NCI-H446 (cell line): Measurements from ENCODE around the gene PPIE.
"Not testable (repeated sequence)": the region's sequence is repeated elsewhere in the genome, so short reads cannot be mapped to it uniquely, and the experiment has no call there.

ENCODE experiments used
- DNase-seq, 2 experiments: peaks; one replicate each; lab custom pipeline; 2025; lab: John Stamatoyannopoulos, UW

The PPIE gene

DNA sequence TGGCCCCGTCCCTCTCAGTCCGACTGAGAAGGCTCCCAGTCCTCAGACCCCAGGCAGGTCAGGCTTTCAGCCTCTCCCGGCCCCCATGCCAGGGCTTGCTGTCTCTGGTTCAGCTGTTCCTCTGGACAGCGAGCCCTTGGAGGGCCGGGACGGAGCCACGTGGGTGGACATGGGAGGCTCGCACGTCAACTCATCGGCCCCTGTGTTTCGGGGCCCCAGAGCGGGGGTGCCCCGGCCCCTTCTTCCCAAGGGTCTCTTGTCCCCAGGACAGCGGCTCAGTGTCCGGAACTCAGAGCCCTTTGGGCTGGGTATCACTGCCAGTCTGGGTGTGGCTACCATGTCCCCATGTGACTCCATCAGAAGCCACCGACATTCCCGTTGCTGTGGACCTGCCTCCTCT is 39.2 kb downstream of the PPIE start:
- DNase-seq: not testable (repeated sequence)

GRCh38 chr1:39778463-39779099 is 39.9 kb downstream of the PPIE start:
- not testable (repeated sequence) for DNase-seq

- no peak for DNase-seq
Measured at GRCh38 chr1:39779137-39779536, 40.5 kb downstream of the PPIE start.

DNA sequence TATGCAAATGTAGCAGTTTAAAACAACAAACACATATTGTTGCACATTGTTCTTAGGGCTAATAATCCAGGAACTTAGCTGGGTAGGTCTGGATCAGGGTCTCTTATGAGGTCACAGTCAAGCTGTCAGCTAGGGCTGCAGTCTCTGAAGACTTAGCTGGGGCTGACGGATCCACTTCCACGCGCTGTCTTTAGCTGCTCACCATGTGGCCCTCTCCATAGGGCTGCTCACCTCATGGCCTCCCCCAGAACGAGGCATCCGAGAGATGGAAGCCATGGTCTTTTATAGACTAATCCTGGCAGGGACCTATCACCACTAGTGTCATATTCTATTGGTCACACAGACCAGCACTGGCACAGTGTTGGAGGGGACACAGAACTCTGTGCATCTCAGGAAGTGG is 41.1 kb downstream of the PPIE start:
- no peak for DNase-seq

- DNase-seq: no peak
Measured at GRCh38 chr1:39781349-39781715, 42.6 kb downstream of the PPIE start.

GRCh38 chr1:39782103-39782502 is 43.4 kb downstream of the PPIE start:
- DNase-seq: no peak

DNA sequence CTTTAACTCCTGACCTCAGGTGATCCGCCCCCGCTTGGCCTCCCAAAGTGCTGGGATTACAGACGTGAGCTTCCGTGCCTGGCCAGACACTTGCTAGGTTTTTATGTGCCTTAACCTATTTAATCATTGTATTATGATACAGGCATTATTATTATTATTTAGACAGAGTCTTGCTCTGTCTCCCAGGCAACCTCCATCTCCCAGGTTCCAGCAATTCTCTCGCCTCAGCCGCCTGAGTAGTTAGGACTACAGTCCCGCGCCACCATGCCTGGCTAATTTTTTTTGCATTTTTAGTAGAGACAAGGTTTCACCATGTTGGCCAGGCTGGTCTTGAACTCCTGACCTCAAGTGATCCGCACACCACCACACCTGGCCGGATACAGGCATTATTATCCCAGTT is 44.0 kb downstream of the PPIE start:
- DNase-seq: not testable (repeated sequence)

DNA sequence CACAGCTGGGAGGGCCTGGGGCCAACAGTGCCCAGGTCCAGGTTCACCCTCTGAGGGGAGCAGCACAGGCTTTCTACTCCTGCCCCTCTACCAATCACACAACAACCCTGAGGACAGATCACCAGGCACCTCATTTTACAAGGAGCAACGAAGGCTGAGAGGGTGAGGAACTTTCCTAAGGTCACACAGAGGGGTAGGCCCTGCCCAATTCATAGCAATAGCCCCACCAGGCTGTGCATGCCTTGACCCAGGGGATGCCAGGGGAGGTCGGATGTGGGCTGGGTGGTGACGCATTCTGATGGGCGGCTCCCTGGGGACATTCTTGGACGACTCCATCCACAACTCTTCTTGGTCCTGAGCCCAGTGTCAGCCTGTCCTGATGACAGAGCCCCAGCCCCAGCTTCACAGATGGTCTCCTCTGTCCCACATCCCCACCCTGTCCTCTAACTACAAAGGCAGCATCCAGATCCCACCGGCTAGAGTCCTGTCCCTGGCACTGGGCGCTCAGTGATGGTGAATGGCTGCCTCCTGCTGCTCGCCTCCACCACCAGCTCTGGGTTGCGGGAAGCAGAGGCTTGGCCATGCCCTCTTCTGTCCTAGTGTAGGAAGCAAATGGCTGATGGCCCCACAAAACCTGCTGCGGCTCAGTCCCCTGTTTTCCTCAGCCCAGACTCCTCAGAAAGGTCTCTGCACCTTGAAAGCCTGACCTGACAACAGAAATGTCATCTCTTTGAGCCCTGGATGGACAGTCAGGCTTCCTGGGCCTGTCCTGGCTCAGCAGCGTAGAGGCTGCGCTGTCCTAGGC is 47.8 kb downstream of the PPIE start:
- DNase-seq: not testable (repeated sequence)

- not testable (repeated sequence) for DNase-seq
Measured at GRCh38 chr1:39787108-39787375, 48.4 kb downstream of the PPIE start.

- no peak for DNase-seq
Measured at GRCh38 chr1:39787468-39787867, 48.8 kb downstream of the PPIE start.

DNA sequence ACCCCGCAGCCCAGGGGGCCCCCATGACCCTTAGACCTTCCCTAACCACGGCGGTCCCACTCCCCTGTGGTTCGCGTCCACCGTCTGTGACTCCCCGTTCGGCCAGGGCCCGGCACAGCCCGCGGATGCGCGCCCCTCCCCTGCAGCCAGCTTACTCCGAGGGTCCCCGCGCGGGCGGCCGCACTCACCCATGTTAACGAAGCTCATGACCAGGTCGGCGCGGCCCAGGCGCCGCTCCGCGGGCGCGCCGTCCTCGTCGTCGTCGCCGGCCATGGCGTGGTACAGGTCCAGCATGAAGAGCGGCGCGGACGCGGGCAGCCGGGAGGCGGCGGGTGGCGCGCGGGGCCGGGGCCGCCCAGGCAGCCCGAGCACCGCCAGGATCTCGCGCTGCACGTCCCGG is 49.3 kb downstream of the PPIE start:
- DNase-seq: not testable (repeated sequence)

DNA sequence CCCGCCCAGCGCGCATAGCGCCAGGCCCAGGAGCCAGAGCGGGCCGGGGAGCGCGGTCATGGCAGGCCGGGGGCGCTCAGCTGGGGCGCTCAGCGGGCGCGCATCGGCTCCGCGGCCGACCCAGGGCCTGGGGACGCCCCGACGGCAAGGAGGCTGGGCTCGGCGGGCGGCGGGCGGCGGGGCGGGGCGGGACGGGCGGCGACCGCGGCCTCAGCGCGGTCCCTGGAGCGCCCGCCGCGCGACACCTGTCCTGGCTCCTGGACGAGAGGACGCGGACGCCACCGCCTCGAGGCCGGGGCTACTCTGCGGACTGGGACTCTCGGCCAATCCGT is 49.7 kb downstream of the PPIE start:
- no peak for DNase-seq

DNA sequence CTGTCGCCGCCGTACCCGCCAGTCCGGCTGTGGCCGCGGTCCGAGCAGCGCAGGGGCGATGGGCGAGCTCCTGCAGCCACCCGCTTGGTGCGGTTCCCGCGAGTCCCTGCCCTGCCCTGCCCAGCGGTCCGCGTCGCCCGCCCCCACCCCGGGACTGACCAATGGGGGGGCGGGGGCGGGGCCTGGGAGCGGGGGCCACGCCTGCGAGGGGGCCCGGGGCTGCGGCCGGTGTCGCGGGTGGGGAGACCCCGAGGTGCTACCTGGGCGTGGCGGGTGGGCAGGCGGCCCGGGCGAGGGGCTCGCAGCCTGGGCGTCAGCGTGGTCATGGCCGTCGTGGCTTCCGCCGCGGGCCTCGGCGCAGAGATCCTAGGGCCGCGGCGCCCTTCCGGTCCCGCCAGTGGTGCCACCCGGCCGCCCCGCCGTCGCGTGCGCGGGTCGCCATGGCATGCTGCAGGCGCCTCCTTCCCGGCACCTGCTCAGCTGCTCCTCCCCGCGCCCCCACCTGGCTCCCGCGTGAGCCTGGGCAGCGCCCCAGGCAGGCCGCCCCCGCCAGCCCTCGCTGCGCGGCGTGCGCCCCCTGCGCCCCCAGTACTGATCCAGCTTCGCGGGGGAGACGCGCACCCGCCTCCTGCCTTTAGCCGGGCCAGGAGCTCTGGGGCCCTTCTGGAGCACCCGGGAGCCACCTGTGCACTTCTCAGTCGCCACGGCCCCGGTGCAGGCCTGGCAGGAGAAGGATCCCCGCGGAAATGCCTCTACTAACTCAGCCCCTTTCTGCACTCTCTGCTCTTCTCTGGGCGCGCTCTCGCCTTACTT is 50.3 kb downstream of the PPIE start, which contains the start of gene BMP8B:
Gene BMP8B (minus strand): TSS at position 108 of the 813 bp plus-strand sequence. CDS start 380 bp downstream, outside the sequence.
- peak in 1 of 2 experiments; percentile 67 for DNase-seq

GRCh38 chr1:39789571-39790110 is 51.0 kb downstream of the PPIE start:
- DNase-seq: no peak

DNA sequence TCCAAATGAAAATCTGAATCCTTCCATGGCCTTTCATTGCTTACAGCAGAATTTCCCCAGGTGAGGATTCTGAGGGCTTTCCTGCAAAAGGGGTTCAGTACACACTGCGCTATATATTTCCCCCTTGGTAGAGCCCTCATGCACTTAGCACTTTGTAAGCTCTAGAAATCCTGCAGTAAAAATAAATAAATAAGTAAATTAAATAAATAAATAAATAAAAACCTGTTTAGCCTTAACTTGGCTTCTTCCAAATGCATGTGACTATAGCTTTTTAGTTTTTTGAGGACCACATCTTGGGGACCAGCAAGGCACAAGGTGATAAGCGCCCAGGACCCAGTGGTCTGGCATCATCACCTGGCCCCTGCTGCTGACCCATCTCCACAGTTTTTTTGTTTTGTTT is 53.2 kb downstream of the PPIE start:
- no peak for DNase-seq

- DNase-seq: no peak
Measured at GRCh38 chr1:39795651-39796050, 57.0 kb downstream of the PPIE start.

GRCh38 chr1:39798859-39799769 is 60.4 kb downstream of the PPIE start:
- DNase-seq: not testable (repeated sequence)

GRCh38 chr1:39799770-39800470 is 61.2 kb downstream of the PPIE start:
- DNase-seq: peak; percentile 29 to 54

DNA sequence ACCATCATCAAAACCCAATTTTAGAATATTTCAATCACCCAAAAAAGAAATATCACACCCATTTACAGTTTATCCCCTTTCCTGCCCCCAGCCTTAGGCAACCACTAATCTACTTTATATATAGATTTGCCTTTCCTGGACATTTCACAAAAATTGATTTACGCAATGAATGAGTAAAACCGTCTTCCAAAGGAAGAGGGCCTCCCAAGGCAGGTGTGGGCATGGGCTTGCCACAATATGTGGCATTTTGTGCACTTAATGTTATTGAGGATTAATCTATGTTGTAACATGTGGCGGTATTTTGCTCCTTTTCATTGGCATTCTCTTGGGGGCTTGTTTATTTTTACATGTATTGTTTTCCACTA is 61.8 kb downstream of the PPIE start:
- no peak for DNase-seq

DNA sequence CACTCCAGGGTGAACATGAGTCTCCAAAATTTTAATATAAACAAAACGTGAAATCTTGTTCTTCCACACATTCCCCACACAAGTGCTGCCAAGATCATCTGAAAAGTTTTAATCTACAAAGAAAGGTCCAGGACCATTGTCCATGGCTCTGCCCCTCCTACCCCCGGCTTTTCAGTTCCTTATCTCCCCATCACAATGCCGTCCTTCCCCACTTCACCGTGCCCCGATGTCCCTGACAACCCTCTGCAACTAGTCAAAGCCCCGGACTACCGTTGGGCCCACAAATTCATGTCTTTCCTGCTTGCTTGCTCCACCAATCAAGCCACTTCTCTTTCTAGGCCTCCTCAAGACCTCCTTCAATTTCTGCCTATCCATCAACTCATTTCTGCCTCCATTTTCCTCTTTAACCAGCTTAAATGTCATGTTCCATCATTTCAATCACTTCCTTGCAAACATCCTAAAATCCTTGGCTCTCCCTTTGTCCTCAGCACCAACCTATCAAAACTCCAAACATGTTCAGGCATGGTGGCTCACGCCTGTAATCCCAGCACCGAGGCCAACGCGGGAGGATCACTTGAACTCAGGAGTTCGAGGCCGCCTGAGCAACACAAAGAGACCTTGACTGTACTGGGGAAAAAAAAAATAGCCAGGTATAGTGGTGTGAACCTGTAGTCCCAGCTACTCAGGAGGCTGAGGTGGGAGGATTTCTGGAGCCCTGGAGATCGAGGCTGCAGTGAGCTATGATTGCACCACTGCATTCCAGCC is 64.0 kb downstream of the PPIE start:
- no peak for DNase-seq
